Natural killer cell (primary cell): Measurements from ENCODE around the gene ARID1A. TPM values are rescaled to one million over a fixed set of nuclear protein-coding genes. Genes with fewer than 3 reads are reported as not detected.

Experiments
- ATAC-seq, 3 donors: fragments of 150-1000 bp in 2 of 3; fragments of 200-7000 bp in 1 of 3; cut with Tn5 transposase; 1 replicate in 1 of 3; 2 replicates in 2 of 3; pipeline ENCODE4 v1.10.0; 2021; ENCODE audit warnings: mild to moderate bottlenecking in 2 of 3, moderate library complexity in 2 of 3
- DNase-seq, 2 donors: peaks; one replicate each; pipeline versions ENCODE4 v3.0.0 to v3.0.0-alpha.2; 2013 to 2021; ENCODE audit warnings: mixed read lengths in 1 of 2
- H3K27ac ChIP-seq: one replicate; pipeline ENCODE4 v1.5.1; 2013; ENCODE audit warnings: mild to moderate bottlenecking, low read length
- H3K27me3 ChIP-seq: one replicate; pipeline ENCODE4 v1.6.1; 2013; ENCODE audit warnings: low read length; ENCODE audit not compliant: control insufficient read depth, insufficient read depth
- H3K36me3 ChIP-seq: one replicate; pipeline ENCODE4 v1.6.1; 2013; ENCODE audit warnings: low read length; ENCODE audit not compliant: control insufficient read depth, insufficient read depth
- H3K4me1 ChIP-seq: one replicate; pipeline ENCODE4 v1.6.1; 2013; ENCODE audit warnings: low read length; ENCODE audit not compliant: control insufficient read depth, insufficient read depth
- H3K4me3 ChIP-seq: one replicate; pipeline ENCODE4 v1.5.1; 2013; ENCODE audit warnings: low read length
- H3K9me3 ChIP-seq: one replicate; pipeline ENCODE4 v1.6.1; 2013; ENCODE audit warnings: low read length; ENCODE audit not compliant: control insufficient read depth, insufficient read depth
- H3K27ac Mint-ChIP-seq, 2 donors: one replicate each; pipeline ENCODE4 v1.8.0; 2022; ENCODE audit warnings: mild to moderate bottlenecking in 2 of 2, mixed read lengths in 2 of 2, moderate library complexity in 1 of 2
- H3K27me3 Mint-ChIP-seq, 2 donors: one replicate each; pipeline ENCODE4 v1.8.0; 2022; ENCODE audit warnings: low read depth in 2 of 2, mixed read lengths in 2 of 2
- H3K36me3 Mint-ChIP-seq: one replicate; pipeline ENCODE4 v1.8.0; 2022; ENCODE audit warnings: mixed read lengths
- H3K4me1 Mint-ChIP-seq, 2 donors: one replicate each; pipeline ENCODE4 v1.8.0; 2022; ENCODE audit warnings: mixed read lengths in 2 of 2
- H3K4me3 Mint-ChIP-seq: one replicate; pipeline ENCODE4 v1.8.0; 2022; ENCODE audit warnings: mild to moderate bottlenecking, moderate library complexity, mixed read lengths
- H3K9me3 Mint-ChIP-seq, 2 donors: one replicate each; pipeline ENCODE4 v1.8.0; 2022; ENCODE audit warnings: mixed read lengths in 2 of 2
- CTCF ChIP-seq: fragments of 200-600 bp; IDR thresholded peaks from one replicate; pipeline ENCODE4 v1.8.0; 2022; ENCODE audit warnings: antibody characterized with exemption
- WGBS: methylation state at CpG from one replicate; pipeline ENCODE4 v1.1.7; 2013; ENCODE audit warnings: missing lambda C conversion rate; ENCODE audit not compliant: insufficient coverage; 5-methylcytosine and 5-hydroxymethylcytosine counted together
- intact Hi-C: fragments of 100-400 bp; cut with micrococcal nuclease; formaldehyde crosslinking; loops from one replicate; pipeline ENCODE4 v1.14.2; 2022
- total RNA-seq, 4 donors: library from RNA; stranded (reverse); fragments of 120-200 nt in 1 of 4; gene quantifications; one replicate each; pipeline versions ENCODE4 v1.2.3 to v1.2.4, GENCODE V29; 2013 to 2022

Gene ARID1A
- total RNA-seq, 3 donors from 2014 or later (not counting 1 experiment from before 2014, with no cell fraction given) = 199 to 214 (median 202) TPM

GRCh38 chr1:26829184-26829911 is 133.5 kb downstream of the ARID1A start:
- Mint-ChIP-seq H3K36me3 (no peaks in the 10 kb centered on the region), H3K27me3 (no peaks in the 10 kb centered on the region), H3K4me1 (peaks cover 71 to 79% of the 10 kb centered on the region in 2 donors), H3K9me3 (no peaks in the 10 kb centered on the region), H3K4me3 (peak overlapping the region; percentile 45), H3K27ac (peak overlapping the region; percentile 99 to 100)
- peaks cover 18% of the 10 kb centered on the region for H3K36me3 ChIP-seq
- H3K27ac ChIP-seq = peak overlapping the region; percentile 61
- no peaks in the 10 kb centered on the region for H3K9me3 ChIP-seq
- H3K4me3 ChIP-seq = no peak overlapping the region
- WGBS = 91% methylated on average over 5 of the region's 6 CpGs
- intact Hi-C loops = no loop called here
- no peak for ATAC-seq
- no peak for TF ChIP-seq CTCF
- peaks cover 81% of the 10 kb centered on the region for H3K4me1 ChIP-seq
- H3K27me3 ChIP-seq = no peaks in the 10 kb centered on the region
- DNase-seq = peak in 1 of 2 donors; percentile 20

GRCh38 chr1:26831059-26831458 is 135.2 kb downstream of the ARID1A start:
- ATAC-seq (no peak), DNase-seq (no peak)
- H3K4me3 Mint-ChIP-seq = no peak overlapping the region
- H3K9me3 ChIP-seq = no peaks in the 10 kb centered on the region
- H3K27me3 Mint-ChIP-seq = no peaks in the 10 kb centered on the region
- H3K4me3 ChIP-seq = no peak overlapping the region
- no peaks in the 10 kb centered on the region for H3K9me3 Mint-ChIP-seq
- peak overlapping the region; percentile 99 to 100 for H3K27ac Mint-ChIP-seq
- H3K36me3 ChIP-seq = peaks cover 31% of the 10 kb centered on the region
- no peak overlapping the region for H3K27ac ChIP-seq
- TF ChIP-seq CTCF = no peak
- H3K4me1 ChIP-seq = peaks cover 80% of the 10 kb centered on the region
- intact Hi-C loops = no loop called here
- H3K27me3 ChIP-seq = no peaks in the 10 kb centered on the region
- 90% methylated on average over 1 of the region's 3 CpGs for WGBS
- H3K36me3 Mint-ChIP-seq = no peaks in the 10 kb centered on the region
- peaks cover 72 to 79% of the 10 kb centered on the region in 2 donors for H3K4me1 Mint-ChIP-seq

Other genes starting within 250 kb of the ARID1A start
- gene HMGN2, start 223.6 kb upstream of the ARID1A start, total RNA-seq = 100 to 1,000 TPM; 315 to 364 (median 326) TPM
- 100 to 1,000 TPM; 191 to 226 (median 215) TPM for gene RPS6KA1, start 166.3 kb upstream of the ARID1A start, total RNA-seq
- 10 to 100 TPM; 23.1 to 35.2 (median 30.3) TPM for gene PIGV, start 91.9 kb downstream of the ARID1A start, total RNA-seq
- 10 to 100 TPM; 70.0 to 74.6 (median 72.3) TPM for gene ZDHHC18, start 130.7 kb downstream of the ARID1A start, total RNA-seq
- 1 to 10 TPM in 1 of 3 donors, under 1 TPM in 1, not detected in 1; 0.66 to 1.3 TPM for gene SFN, start 167.1 kb downstream of the ARID1A start, total RNA-seq
- gene GPN2, start 194.3 kb downstream of the ARID1A start, total RNA-seq = 10 to 100 TPM; 32.4 to 42.6 (median 37.9) TPM
- 10 to 100 TPM; 25.5 to 41.3 (median 34.6) TPM for gene GPATCH3, start 204.5 kb downstream of the ARID1A start, total RNA-seq
- not detected for gene NR0B2, start 218.0 kb downstream of the ARID1A start, total RNA-seq
- 10 to 100 TPM; 43.6 to 46.6 (median 43.7) TPM for gene NUDC, start 225.7 kb downstream of the ARID1A start, total RNA-seq